Colonic mucosa (tissue), 4 donors: ENCODE results near the gene PAX4. TPM values are rescaled to one million over a fixed set of nuclear protein-coding genes. Genes with fewer than 3 reads are reported as not detected.

Experiments used
- DNase-seq: peaks from one replicate; pipeline ENCODE4 v3.0.0-alpha.2; 2020
- H3K27ac ChIP-seq: fragments of 200-600 bp; one replicate; pipeline ENCODE4 v1.8.0; 2021
- H3K27me3 ChIP-seq: fragments of 200-600 bp; one replicate; pipeline ENCODE4 v1.8.0; 2021
- H3K36me3 ChIP-seq: fragments of 200-600 bp; one replicate; pipeline ENCODE4 v1.8.0; 2021
- H3K4me1 ChIP-seq: fragments of 200-600 bp; one replicate; pipeline ENCODE4 v1.8.0; 2021; ENCODE audit warnings: mild to moderate bottlenecking
- H3K4me3 ChIP-seq: fragments of 200-600 bp; one replicate; pipeline ENCODE4 v1.8.0; 2021
- H3K9ac ChIP-seq, 2 donors: one replicate each; pipeline ENCODE4 v1.7.0; 2013; ENCODE audit warnings: control low read depth in 2 of 2, low read depth in 2 of 2, low read length in 2 of 2
- H3K9me3 ChIP-seq: fragments of 200-600 bp; one replicate; pipeline ENCODE4 v1.8.0; 2021
- CTCF ChIP-seq: fragments of 200-600 bp; IDR thresholded peaks from one replicate; pipeline ENCODE4 v1.8.0; 2022; ENCODE audit warnings: antibody characterized with exemption, mild to moderate bottlenecking
- intact Hi-C: fragments of 100-400 bp; cut with DNase I; formaldehyde crosslinking; loops from one replicate; pipeline ENCODE4 v1.14.1; 2022
- total RNA-seq, 2 donors: library from RNA; stranded (reverse); fragmentation: NEBNext Ultra II Directional in 1 of 2; extraction: Animal tissue kit (Norgen Biotek cat#: 25700) in 1 of 2; gene quantifications; one replicate each; pipeline ENCODE4 v1.2.1, GENCODE V29; 2021
- donor health status: healthy.
- donor health status: DM: no; HTN: no; CAD: no.
- donor health status: DM: no; HTN: no; CAD: no.

The PAX4 gene
- total RNA-seq, 2 donors from 2014 or later: 0.67 to 0.88 TPM

- Histone ChIP-seq H3K4me1 (no peaks in the 10 kb centered on the region), H3K4me3 (no peak overlapping the region), H3K9me3 (no peaks in the 10 kb centered on the region), H3K27me3 (no peaks in the 10 kb centered on the region), H3K36me3 (no peaks in the 10 kb centered on the region), H3K27ac (no peak overlapping the region), H3K9ac (no peak overlapping the region)
- intact Hi-C loops: no loop called here
- no peak for DNase-seq
- no peak for TF ChIP-seq CTCF
Measured at GRCh38 chr7:127612263-127612662, 5.7 kb downstream of the PAX4 start.

GRCh38 chr7:127609297-127609696, 8.6 kb downstream of the PAX4 start:
- no peaks in the 10 kb centered on the region for H3K4me1 ChIP-seq
- DNase-seq: no peak
- H3K9ac ChIP-seq: no peak overlapping the region
- no peaks in the 10 kb centered on the region for H3K36me3 ChIP-seq
- intact Hi-C loops: no loop called here
- no peaks in the 10 kb centered on the region for H3K27me3 ChIP-seq
- no peak overlapping the region for H3K27ac ChIP-seq
- H3K4me3 ChIP-seq: no peak overlapping the region
- no peak for TF ChIP-seq CTCF
- no peaks in the 10 kb centered on the region for H3K9me3 ChIP-seq

DNA sequence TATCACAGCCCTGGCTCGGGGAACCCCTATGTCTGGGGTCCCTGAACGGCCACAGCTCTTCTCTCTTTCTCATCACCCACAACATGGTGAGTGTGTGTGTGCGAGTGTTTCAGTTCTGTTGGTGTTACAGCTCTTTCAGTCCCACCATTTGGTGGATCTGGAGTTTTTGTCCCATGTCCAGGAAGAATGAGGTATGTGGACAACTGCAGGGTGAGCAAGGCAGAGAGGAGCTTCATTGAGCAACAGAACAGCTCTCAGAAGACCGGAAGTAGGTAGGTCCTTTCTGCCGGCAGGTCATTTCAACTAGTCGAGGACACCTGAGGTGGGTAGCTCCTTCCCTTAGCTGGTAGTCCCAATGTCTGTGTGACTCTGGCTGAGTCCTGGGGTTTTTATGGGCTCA, 9.5 kb downstream of the PAX4 start:
- no peaks in the 10 kb centered on the region for H3K9me3 ChIP-seq
- H3K4me3 ChIP-seq: no peak overlapping the region
- intact Hi-C loops: no loop called here
- H3K27ac ChIP-seq: no peak overlapping the region
- H3K36me3 ChIP-seq: no peaks in the 10 kb centered on the region
- TF ChIP-seq CTCF: no peak
- no peaks in the 10 kb centered on the region for H3K4me1 ChIP-seq
- no peak for DNase-seq
- no peak overlapping the region for H3K9ac ChIP-seq
- H3K27me3 ChIP-seq: no peaks in the 10 kb centered on the region

DNA sequence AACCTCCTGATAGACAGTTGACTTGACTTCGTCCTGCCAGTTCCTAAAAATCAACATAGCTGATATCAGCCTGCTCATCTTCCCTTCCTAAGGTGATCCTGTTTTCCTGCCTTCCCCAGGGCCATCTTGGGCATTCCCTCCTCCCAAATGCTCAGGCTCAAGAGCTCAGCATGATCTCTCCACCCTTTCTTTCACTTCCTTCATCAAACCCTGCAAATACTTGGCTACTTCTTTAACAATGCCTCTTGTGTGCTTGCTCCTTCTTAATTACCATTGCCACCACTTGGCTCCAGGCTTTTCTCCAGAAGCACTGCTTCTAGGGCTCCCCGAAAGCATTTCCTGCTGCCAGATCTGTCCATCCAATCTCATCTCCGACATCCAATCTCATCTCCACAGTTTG, 17.1 kb downstream of the PAX4 start:
- Histone ChIP-seq H3K27me3 (no peaks in the 10 kb centered on the region), H3K9ac (no peak overlapping the region), H3K4me3 (no peak overlapping the region), H3K4me1 (no peaks in the 10 kb centered on the region), H3K27ac (no peak overlapping the region), H3K9me3 (no peaks in the 10 kb centered on the region), H3K36me3 (no peaks in the 10 kb centered on the region)
- no peak for DNase-seq
- intact Hi-C loops: no loop called here
- no peak for TF ChIP-seq CTCF

GRCh38 chr7:127598318-127598717, 19.6 kb downstream of the PAX4 start:
- H3K36me3 ChIP-seq: no peaks in the 10 kb centered on the region
- H3K4me1 ChIP-seq: no peaks in the 10 kb centered on the region
- TF ChIP-seq CTCF: no peak
- no peak for DNase-seq
- intact Hi-C loops: no loop called here
- no peaks in the 10 kb centered on the region for H3K9me3 ChIP-seq
- H3K27ac ChIP-seq: no peak overlapping the region
- no peak overlapping the region for H3K9ac ChIP-seq
- H3K27me3 ChIP-seq: no peaks in the 10 kb centered on the region
- no peak overlapping the region for H3K4me3 ChIP-seq

DNA sequence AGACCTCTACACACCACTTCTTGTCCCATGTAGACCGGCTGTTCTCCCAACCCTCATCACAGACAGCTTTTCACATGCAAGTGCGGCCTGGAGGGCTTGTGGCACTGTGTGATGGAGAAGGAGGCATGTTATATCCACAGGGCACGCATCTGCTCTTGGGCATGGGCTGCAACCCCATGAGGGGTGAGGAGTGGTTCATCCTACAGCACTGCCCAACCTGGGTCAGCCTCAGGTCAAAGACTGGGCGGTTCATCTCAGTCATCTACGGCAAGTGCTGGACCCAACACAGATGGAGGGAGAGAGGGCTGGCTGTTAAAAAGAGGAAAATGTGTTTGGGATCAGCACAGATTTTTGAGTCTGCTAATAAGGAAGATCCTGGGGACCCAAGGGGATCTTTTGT, 22.2 kb downstream of the PAX4 start:
- H3K4me1 ChIP-seq: no peaks in the 10 kb centered on the region
- H3K27me3 ChIP-seq: no peaks in the 10 kb centered on the region
- H3K27ac ChIP-seq: no peak overlapping the region
- H3K4me3 ChIP-seq: no peak overlapping the region
- no peaks in the 10 kb centered on the region for H3K9me3 ChIP-seq
- intact Hi-C loops: no loop called here
- peaks cover 8% of the 10 kb centered on the region for H3K36me3 ChIP-seq
- H3K9ac ChIP-seq: no peak overlapping the region
- TF ChIP-seq CTCF: no peak
- no peak for DNase-seq
